Erythroblast (primary cell): ENCODE measurements around the gene LDLRAD4.
"Not testable (repeated sequence)": the region's sequence is repeated elsewhere in the genome, so short reads cannot be mapped to it uniquely, and the experiment has no call there.

Experiments used
- DNase-seq, 2 experiments: peaks; one replicate each; lab custom pipeline; 2025; lab: John Stamatoyannopoulos, UW
- GATA1 ChIP-seq: IDR thresholded peaks from 2 replicates; pipeline ENCODE4 v1.6.1; 2011; ENCODE audit warnings: low read depth, mild to moderate bottlenecking, control low read depth, low read length, moderate library complexity
- POLR2A ChIP-seq: IDR thresholded peaks from 2 replicates; pipeline ENCODE4 v1.6.1; 2011; ENCODE audit warnings: mild to moderate bottlenecking, low read length

LDLRAD4 gene

DNA sequence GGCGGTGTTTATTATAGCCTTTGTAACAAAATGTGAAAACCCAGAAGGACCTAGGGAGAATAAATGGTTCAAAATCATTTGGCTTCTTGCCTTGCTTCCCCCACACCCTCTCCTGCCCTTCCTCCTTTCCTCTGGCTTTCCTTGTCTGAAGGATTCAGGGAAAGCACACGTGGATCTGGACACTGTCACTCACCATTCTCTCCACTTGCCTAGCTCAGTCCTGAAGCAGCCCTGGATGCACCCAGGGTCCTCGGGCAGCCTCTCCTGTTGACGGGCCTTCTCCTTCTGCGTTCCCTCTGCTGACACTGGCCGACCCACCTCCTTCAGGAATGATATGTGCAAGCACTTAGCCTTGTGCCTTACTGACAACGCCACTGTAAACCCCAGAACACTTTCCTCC is 439.4 kb downstream of the LDLRAD4 start:
- DNase-seq: no peak
- TF ChIP-seq POLR2A (no peak), GATA1 (no peak)

DNA sequence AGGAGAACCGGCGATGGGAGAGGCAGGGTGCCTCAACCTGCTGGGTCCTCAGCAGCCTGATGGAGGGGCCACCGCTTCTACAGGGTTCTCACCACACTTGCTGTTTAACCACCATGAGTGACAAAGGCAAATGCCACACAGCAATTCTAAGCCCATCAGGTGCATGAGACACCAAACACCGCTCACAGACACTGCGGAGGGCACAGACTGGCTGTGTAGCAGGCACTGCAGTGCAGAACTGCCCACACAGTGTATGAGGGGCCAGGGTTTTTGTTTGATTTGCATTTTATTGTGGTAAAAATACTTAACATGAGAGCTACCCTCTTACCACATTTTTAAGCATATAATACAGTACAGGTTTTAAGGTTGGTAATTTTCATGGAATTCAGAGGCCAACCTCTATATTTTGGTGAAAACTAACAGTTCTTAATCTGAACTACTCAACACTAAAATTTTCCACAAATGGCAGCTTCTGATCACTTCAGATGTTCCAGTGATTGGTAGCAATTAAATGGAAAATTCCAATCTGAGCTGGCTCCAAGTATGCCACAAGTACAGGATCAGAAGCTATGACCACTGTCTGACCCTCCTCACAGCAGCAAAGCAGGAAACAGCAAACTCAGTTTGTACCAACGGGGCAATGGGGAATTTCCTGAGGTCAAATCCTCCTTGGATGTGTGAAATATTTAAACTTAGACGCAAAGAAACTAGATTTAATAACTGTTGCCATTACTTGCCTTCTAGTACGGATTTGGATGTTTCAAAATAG is 440.1 kb downstream of the LDLRAD4 start:
- no peak for DNase-seq
- TF ChIP-seq POLR2A (no peak), GATA1 (no peak)

DNA sequence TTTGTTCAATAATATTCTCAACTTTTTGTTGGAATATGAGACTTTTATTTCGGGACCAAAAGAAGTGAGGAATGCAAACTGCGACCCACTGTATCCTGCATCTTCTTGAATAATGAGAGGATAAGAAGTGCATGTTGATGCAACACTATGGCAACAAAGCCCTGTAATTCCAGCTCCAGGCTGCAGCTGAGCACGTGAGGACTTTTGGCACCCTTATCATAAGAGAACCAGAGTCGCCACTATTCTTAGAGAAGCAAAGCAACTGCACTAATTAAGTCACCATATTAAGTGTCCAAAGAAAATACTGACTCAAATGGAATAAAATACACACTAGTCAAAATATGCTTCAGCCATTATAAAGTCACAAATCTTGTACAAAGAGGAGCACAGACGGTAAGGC is 441.9 kb downstream of the LDLRAD4 start:
- TF ChIP-seq POLR2A (no peak), GATA1 (no peak)
- DNase-seq: peak in 1 of 2 experiments; percentile 32

DNA sequence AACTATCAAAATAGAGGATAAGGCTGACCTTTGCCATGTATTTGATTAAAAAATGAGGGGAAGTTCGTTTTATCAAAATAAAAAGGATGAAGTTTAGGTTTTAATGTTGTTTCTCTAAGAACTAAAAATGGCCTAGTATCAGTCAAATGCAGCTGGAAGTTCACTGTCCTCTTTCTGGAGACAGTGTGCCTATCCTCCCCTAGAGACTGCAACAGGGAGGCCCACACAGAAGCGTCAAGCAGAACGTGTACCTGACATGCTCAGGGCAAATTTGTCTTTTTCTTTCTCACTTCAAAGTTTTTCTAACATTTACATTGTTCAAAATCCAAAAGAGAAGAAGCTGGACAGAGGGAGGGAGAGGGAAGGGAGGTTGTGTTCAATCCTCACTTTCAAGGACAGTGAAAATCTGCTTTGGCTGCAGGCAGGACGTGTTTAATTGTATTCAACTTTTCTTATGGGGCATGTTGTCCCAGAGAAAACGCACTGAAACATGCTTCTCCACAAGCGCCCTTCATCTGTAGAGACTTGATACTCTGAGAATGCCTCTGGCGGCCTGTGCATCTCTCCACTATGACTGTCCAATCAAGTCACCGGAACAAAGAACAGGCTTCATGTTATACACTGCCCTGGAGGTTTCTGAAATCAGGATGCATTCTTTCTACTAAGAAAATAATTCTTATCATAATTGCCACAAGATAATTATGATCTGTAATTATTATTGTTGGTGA is 442.7 kb downstream of the LDLRAD4 start:
- DNase-seq: no peak
- no peak for TF ChIP-seq GATA1
- no peak for TF ChIP-seq POLR2A

DNA sequence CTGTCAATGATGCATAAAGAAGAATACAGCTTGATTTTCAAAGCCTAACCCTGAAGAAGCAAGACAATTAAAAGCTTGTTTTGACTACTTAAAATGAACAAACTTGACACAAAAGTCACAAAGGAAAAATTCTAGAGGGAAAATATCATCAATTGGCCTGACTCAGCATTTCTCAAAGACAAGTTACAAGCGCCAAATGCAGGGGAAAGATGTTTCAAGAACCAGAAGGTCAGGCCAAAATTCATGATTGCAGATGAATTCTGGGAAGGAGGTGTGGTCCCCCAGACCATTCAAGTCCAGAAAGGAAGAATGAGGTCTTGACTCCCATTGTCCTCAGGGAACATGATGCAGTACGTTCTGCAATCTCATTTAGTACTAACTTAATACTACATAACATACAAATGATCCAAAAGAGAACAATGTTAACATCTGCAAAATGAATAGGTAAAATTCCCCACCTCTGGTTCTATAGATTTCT is 443.3 kb downstream of the LDLRAD4 start:
- no peak for TF ChIP-seq POLR2A
- TF ChIP-seq GATA1: no peak

DNA sequence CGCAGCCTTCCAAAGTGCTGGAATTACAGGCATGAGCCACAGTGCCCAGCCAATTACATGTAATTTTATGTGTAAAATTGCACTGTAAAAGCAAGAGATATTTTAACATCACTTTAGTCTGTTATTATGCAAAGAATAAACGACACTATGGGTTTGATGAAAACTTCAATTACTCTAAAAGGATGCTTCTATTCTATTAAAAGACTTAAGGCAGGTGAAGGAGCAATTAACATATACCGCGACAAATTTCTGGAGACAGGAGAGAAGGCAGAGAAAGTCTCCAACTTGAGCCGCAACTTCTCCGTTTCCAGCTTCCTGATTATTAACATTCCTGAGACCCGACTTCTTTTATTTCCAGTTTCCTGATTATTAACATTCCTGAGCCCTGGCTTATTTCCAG is 454.1 kb downstream of the LDLRAD4 start:
- no peak for TF ChIP-seq POLR2A
- TF ChIP-seq GATA1: no peak
- no peak for DNase-seq

More for the DNA sequence above, 443.3 kb downstream of the LDLRAD4 start:
- no peak for DNase-seq

DNA sequence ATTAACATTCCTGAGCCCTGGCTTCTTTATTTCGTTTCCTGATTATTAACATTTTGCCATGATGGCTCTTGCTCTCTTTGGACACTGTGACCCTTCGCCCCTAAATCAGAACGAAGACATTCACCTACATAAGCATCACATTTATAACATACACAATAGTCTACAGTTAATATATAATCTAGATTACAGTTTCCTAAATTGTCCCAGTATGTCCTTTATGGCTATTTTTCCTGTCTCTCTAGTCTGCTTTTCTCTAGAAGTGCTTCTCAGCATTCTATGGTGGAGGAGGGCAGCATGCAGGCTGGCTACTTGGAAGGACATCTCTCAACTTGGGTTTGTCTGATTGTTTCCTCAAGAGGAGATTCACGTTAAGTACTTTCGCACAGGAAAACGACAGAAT is 457.9 kb downstream of the LDLRAD4 start:
- DNase-seq: no peak
- no peak for TF ChIP-seq POLR2A
- no peak for TF ChIP-seq GATA1

DNA sequence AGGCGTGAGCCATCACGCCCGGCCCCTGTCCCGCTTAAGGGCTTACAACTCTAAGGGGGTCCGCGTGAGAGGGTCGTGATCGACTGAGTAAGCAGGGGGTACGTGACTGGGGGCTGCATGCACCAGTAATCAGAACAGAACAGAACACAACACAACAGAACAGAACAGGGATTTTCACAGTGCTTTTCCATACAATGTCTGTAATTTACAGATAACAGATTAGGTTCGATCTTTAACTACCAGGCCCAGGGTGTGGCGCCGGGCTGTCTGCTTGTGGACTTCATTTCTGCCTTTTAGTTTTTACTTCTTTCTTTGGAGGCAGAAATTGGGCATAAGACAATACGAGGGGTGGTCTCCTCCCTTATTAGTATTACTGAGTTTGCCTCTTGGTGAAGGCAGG is 458.8 kb downstream of the LDLRAD4 start:
- peak in 1 of 2 experiments; percentile 63 for DNase-seq

DNA sequence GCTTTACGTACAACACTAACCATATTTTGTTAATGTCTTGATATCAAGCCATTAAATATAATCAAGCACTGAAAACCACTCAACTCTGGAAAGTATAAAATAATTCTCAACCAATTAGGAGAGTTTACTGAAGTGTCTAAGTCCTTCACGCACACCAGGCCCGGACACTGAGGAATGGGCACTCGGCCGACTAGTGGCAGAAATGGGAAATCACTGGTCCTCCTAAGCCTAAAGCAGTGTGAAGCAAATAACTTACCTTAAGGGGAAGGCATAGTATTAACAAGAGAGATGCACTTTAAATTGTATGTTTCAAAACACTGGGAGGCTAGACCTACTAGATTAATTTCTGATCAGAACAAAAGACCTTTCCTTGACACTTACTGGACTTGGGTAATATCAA is 462.1 kb downstream of the LDLRAD4 start:
- DNase-seq: peak; percentile 49 to 55

DNA sequence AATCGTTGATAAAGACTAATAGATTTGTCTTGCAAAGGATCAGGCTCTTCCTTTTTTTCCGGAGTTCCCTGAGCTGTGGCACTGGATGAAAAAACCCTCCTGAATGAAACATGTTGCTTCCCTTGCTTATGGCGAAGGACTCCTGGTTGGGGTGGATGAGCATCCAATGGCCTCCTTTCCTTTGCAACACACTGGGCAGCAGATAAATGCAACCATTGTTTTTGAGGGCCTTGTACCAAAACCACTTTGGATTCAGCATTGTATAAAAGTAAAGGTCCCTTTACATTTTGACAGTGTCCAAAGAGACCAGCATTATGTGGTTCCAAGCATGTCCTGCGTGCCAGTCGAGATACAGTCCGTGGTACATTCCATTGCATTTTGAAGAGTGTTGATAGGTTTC is 463.1 kb downstream of the LDLRAD4 start:
- TF ChIP-seq GATA1: no peak
- TF ChIP-seq POLR2A: no peak
- no peak for DNase-seq

More for the DNA sequence above, 462.1 kb downstream of the LDLRAD4 start:
- TF ChIP-seq GATA1: no peak
- TF ChIP-seq POLR2A: no peak

DNA sequence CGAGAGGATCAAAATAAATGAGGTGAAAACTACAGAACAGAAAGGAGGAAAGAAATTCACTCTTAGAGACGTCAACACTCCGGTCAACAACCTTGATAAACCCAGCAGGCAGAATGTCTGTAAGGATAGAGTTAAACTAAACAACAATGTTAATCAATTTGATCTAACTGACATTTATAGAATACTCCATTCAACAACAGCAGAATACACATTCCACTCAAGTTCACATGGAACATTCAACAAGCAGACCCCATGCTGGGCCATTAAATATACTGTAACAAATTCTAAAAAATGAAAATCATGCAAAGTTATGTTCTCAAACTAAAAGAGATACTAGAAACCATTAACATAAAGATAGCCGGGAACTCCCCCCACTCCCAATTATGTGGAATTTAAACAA is 466.0 kb downstream of the LDLRAD4 start:
- TF ChIP-seq POLR2A: no peak
- TF ChIP-seq GATA1: no peak
- DNase-seq: no peak

DNA sequence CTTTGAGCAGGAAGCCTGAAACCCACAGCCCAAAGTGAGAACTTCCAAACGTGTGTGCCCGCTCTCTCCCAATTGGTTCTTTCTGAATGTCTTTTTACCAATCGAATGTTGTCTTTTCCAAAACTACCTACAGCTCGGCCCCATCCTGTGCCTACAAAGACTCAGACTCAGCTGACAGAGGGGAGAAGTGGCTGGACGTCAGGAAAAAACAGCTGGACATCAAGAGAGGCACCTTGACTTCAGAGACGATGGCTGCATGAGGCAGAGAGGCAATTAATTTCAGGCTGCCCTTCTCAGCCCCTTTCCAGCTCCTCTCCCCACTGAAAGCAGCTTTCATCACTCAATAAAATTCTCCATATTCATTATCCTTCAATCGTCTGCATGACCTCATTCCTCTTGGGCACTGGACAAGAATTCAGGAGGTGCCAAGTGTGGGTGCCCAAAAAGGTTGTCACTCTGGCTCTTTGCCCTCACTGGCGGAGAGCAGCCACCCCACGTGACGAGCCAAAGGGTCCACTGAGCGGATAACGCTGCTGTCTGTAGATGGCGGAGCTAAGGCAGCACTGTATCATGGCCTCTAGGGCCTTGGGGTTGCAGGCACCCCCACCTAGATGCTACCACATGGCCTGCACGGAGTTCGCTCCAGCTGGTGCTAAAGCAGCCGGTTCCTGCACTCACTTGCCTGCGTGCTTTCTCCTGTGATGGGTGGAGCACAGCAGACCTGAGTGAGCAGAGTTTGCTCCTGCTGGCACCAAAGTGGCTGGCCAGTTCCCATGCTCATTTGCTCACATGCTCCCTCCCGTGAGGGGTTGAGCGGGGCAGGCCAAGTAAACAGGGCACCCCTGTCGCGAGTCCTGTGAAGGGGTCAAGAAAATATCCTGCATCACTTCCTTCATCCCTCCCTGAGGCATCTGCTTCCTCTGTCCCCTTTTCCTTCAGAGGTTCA is 469.9 kb downstream of the LDLRAD4 start:
- DNase-seq: no peak
- TF ChIP-seq POLR2A (no peak), GATA1 (no peak)

DNA sequence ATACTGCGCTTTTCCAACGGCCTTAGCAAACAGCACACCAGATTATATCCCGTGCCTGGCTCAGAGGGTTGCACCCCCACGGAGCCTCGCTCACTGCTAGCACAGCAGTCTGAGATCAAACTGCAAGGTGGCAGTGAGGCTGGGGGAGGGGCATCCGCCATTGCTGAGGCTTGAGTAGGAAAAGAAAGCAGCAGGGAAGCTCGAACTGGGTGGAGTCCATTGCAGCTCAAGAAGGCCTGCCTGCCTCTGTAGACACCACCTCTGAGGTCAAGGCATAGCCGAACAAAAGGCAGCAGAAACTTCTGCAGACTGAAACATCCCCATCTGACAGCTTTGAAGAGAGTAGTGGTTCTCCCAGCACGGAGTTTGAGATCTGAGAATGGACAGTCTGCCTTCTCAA is 471.5 kb downstream of the LDLRAD4 start:
- not testable (repeated sequence) for DNase-seq

DNA sequence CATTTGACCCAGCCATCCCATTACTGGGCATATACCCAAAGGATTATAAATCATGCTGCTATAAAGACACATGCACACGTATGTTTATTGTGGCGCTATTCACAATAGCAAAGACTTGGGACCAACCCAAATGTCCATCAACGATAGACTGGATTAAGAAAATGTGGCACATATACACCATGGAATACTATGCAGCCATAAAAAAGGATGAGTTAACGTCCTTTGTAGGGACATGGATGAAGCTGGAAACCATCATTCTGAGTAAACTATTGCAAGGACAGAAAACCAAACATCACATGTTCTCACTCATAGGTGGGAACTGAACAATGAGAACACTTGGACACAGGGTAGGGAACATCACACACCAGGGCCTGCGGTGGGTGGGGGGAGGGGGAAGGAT is 476.8 kb downstream of the LDLRAD4 start:
- not testable (repeated sequence) for DNase-seq
